Heart left ventricle (tissue), 16 donors: ENCODE data around the gene DSCAM. TPM values are rescaled to one million over a fixed set of nuclear protein-coding genes. Genes with fewer than 3 reads are reported as not detected.

Source experiments
- ATAC-seq, 4 donors: fragments of 200-7000 bp; cut with Tn5 transposase; one replicate each; pipeline ENCODE4 v1.9.1; 2020 to 2022; ENCODE audit warnings: moderate library complexity in 4 of 4, mild to moderate bottlenecking in 3 of 4, moderate number of reproducible peaks in 1 of 4
- DNase-seq, 5 donors: peaks; one replicate each; pipeline ENCODE4 v3.0.0-alpha.2; 2020
- H3K27ac ChIP-seq, 12 donors: fragments of 200-600 bp; sonication (generic) in 4 of 12; one replicate each; pipeline versions ENCODE4 v1.5.0 to v1.8.0; 2016 to 2022; ENCODE audit warnings: mild to moderate bottlenecking in 2 of 12
- H3K27me3 ChIP-seq, 9 donors: fragments of 200-600 bp; sonication (generic) in 2 of 9; one replicate each; pipeline versions ENCODE4 v1.5.1 to v1.8.0; 2016 to 2022; ENCODE audit warnings: mild to moderate bottlenecking in 3 of 9
- H3K36me3 ChIP-seq, 9 donors: fragments of 200-600 bp; sonication (generic) in 2 of 9; one replicate each; pipeline versions ENCODE4 v1.5.0 to v1.8.0; 2018 to 2022; ENCODE audit warnings: mild to moderate bottlenecking in 2 of 9
- H3K4me1 ChIP-seq, 12 donors: fragments of 200-600 bp; sonication (generic) in 4 of 12; one replicate each; pipeline versions ENCODE4 v1.5.0 to v1.8.0; 2016 to 2022; ENCODE audit warnings: mild to moderate bottlenecking in 3 of 12
- H3K4me3 ChIP-seq, 12 donors: fragments of 200-600 bp; sonication (generic) in 4 of 12; one replicate each; pipeline versions ENCODE4 v1.5.0 to v1.8.0; 2017 to 2022; ENCODE audit warnings: mild to moderate bottlenecking in 9 of 12, moderate library complexity in 4 of 12
- H3K9me3 ChIP-seq, 12 donors: fragments of 200-600 bp; sonication (generic) in 4 of 12; one replicate each; pipeline versions ENCODE4 v1.5.0 to v1.8.0; 2016 to 2022; ENCODE audit warnings: mild to moderate bottlenecking in 1 of 12
- POLR2A ChIP-seq, 2 donors: fragments of 450-650 bp; IDR thresholded peaks; one replicate each; pipeline ENCODE4 v1.6.1; 2017; ENCODE audit warnings: antibody characterized with exemption in 2 of 2, mild to moderate bottlenecking in 2 of 2, moderate library complexity in 2 of 2
- WGBS, 4 donors: extraction: QIAGEN DNeasy Blood & Tissue Kit in 2 of 4; methylation state at CpG; one replicate each; pipeline versions ENCODE4 v1.1.5 to v1.1.7; 2013 to 2018; 5-methylcytosine and 5-hydroxymethylcytosine counted together
- intact Hi-C, 10 donors: fragments of 100-400 bp; cut with DNase I; formaldehyde crosslinking; loops; one replicate each; pipeline versions ENCODE4 v1.11.1 to v1.14.2; 2022
- polyA plus RNA-seq, 2 donors: library from polyadenylated mRNA; stranded (reverse); fragments of 200-250 nt; gene quantifications; one replicate each; pipeline ENCODE4 v1.2.3, GENCODE V29; 2013
- total RNA-seq, 9 donors: library from RNA; depleted of rRNA in 2 of 9; stranded (reverse); fragments of >200 nt in 2 of 9; fragmentation: NEBNext Ultra II Directional in 3 of 9; extraction: Animal tissue kit (Norgen Biotek cat#: 25700) in 3 of 9; gene quantifications; one replicate each; pipeline versions ENCODE4 v1.1.0 to v1.2.4, GENCODE V29; 2016 to 2023
- TF ChIP-seq, protein P1 (sequence below), 12 donors: fragments of 200-600 bp; sonication (generic) in 4 of 12; IDR thresholded peaks; one replicate each; pipeline versions ENCODE4 v1.5.0 to v1.8.0; 2018 to 2022; ENCODE audit warnings: antibody characterized with exemption in 12 of 12, mild to moderate bottlenecking in 5 of 12
- donor health status: ischemic (EF 13 %, LVEDD 7.1; RV severe dilation, severe dysfunction).
- donor health status: healthy with polysubstance abuse.
- donor health status: DM: no; HTN: yes; CAD: no.
- donor health status: DM: no; HTN: no; CAD: no.
- donor health status: ischemic (EF 25% LVEDD 6.9; RV normal size, moderate dysfunction).
- donor health status: ischemic (EF 25% LVEDD 5.7; RV mildly dilated, moderate dysfunction).
- donor health status: healthy.
- donor health status: DM: yes; HTN: yes; CAD: no.
- donor health status: ischemic (EF 35%, LVEDD 5.7; RV mildly dilated, moderate dysfunction).
- donor health status: nonischemic (EF 11% LVEDD 7.7; RV severe dilation, severe dysfunction).
- donor health status: DM: yes; HTN: yes; CAD: no.
- donor health status: PGD.
- donor health status: ischemic (EF 29% LVEDD 5.4; RV normal size, mild dysfunction).
- donor health status: nonischemic (EF 23%, LVEDD 6.1; RV moderate dilation, normal function).

Gene DSCAM
- total and polyA plus RNA-seq, 11 donors = 0.03 TPM; not detected in 10

DNA sequence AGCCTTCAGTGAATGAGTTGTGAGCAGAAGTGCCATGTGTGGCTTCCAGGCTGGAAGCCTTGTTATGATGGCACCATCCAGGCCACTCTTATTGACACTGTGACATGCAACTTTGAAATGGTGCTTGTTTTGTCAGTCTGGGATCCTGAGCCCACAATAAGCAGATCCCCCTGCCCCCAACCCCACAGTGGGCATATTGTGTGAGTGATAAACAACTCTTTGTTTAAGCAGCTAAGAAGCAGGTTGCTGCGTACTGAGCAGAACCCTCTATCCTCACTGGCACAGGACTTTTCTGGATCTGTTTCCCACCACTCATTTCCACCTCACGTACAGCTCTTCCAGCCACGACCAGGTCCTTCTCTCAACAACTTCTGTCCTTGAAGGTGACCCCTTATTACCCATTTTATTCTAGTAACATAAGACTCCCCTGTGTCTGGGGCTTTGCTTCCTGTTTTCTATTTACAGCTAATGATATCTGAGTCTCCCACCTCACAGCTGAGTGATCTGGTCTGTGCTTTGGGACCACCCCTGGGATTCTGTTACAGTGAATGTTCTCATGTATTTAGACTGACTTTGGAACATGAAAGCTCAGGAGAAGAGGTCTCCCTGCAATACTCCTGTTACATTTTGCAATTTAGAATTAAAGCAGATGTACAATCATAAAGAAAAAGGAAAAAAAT is 604.2 kb downstream of the DSCAM start:
- WGBS, 4 donors = 59 to 73% (median 69%) methylated on average over 3 of the region's 3 CpGs
- DNase-seq = no peak
- H3K36me3 ChIP-seq = no peaks in the 10 kb centered on the region
- H3K27me3 ChIP-seq = no peaks in the 10 kb centered on the region
- intact Hi-C loops = no loop called here
- H3K4me1 ChIP-seq = no peaks in the 10 kb centered on the region
- no peak overlapping the region for H3K4me3 ChIP-seq
- H3K27ac ChIP-seq = no peak overlapping the region
- ATAC-seq = no peak
- TF ChIP-seq POLR2A (IDR thresholded peaks at IDR 0.05) = no peak
- TF ChIP-seq, protein P1, sequence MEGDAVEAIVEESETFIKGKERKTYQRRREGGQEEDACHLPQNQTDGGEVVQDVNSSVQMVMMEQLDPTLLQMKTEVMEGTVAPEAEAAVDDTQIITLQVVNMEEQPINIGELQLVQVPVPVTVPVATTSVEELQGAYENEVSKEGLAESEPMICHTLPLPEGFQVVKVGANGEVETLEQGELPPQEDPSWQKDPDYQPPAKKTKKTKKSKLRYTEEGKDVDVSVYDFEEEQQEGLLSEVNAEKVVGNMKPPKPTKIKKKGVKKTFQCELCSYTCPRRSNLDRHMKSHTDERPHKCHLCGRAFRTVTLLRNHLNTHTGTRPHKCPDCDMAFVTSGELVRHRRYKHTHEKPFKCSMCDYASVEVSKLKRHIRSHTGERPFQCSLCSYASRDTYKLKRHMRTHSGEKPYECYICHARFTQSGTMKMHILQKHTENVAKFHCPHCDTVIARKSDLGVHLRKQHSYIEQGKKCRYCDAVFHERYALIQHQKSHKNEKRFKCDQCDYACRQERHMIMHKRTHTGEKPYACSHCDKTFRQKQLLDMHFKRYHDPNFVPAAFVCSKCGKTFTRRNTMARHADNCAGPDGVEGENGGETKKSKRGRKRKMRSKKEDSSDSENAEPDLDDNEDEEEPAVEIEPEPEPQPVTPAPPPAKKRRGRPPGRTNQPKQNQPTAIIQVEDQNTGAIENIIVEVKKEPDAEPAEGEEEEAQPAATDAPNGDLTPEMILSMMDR (IDR thresholded peaks at IDR 0.05) = no peak
- peaks cover 0 to 6% (median 0%) of the 10 kb centered on the region in 12 donors for H3K9me3 ChIP-seq

DNA sequence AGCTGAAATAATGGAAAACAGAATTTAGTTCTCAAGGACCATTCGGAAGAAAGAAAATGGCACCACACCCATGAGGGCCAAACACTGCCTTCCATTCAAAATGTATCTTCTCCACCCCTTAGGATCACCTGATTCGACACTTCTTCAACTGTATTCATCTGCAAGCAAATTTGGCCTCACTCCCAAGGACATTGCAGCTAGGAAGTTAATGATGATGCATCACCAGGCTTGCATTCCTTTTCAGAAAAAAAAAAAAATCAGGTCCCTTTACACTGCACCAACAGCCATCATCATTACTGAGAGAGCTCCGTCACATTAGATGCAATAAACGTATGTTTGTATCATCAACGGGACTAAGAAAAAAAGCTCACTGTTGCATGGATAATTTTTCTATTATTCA is 611.4 kb downstream of the DSCAM start:
- no peak overlapping the region for H3K27ac ChIP-seq
- no peaks in the 10 kb centered on the region for H3K4me1 ChIP-seq
- H3K36me3 ChIP-seq = no peaks in the 10 kb centered on the region
- 71 to 87% (median 77%) methylated on average over 5 of the region's 5 CpGs for WGBS, 4 donors
- H3K27me3 ChIP-seq = no peaks in the 10 kb centered on the region
- intact Hi-C loops = no loop called here
- H3K4me3 ChIP-seq = no peak overlapping the region
- no peak for DNase-seq
- H3K9me3 ChIP-seq = no peaks in the 10 kb centered on the region
- ATAC-seq = no peak
- TF ChIP-seq POLR2A (IDR thresholded peaks at IDR 0.05) = no peak
- TF ChIP-seq, protein P1 (IDR thresholded peaks at IDR 0.05) = no peak

DNA sequence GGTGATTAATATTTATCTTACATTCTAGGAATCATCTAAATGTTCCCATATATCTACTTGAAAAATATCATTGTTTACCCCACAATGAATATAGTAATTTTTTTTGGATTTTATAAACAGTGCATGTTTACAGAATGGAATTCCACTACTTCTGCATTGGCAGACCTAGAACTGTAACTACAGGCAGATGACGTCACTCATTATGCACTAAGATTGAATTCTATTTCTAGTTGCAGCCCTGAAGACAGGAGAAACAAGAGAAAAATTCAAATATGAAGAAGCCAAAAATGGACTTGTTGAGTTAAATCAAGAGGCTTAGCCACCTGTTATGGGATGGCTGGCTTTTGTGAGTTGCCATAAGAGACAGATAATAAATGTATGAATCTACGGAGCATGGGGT is 615.0 kb downstream of the DSCAM start:
- Histone ChIP-seq H3K36me3 (no peaks in the 10 kb centered on the region), H3K9me3 (no peaks in the 10 kb centered on the region), H3K4me3 (no peak overlapping the region), H3K27me3 (no peaks in the 10 kb centered on the region), H3K4me1 (no peaks in the 10 kb centered on the region), H3K27ac (no peak overlapping the region)
- WGBS, 4 donors = 86 to 88% (median 87%) methylated on average over 2 of the region's 2 CpGs
- ATAC-seq (no peak), DNase-seq (no peak)
- TF ChIP-seq POLR2A (IDR thresholded peaks at IDR 0.05) = no peak
- TF ChIP-seq, protein P1 (IDR thresholded peaks at IDR 0.05) = no peak
- intact Hi-C loops = no loop called here

DNA sequence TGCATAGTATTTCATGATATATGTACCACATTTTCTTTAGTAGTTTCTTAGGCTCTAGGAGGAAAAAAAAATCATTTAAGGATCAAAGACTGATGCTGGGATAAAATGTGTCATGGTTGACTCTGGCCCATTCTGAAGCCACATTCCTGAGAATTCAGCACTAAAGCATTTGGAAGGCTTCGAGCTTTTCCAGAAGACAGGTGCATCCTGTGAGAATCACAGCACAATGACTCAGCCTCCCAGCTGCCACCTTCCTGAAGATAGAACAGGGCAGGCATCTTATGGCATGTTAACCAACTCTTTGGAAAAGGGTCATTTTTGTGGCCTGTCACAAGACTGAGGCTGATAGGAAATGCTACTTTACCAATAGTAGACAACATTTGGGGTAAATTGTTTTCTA is 619.9 kb downstream of the DSCAM start:
- Histone ChIP-seq H3K36me3 (no peaks in the 10 kb centered on the region), H3K4me1 (no peaks in the 10 kb centered on the region), H3K9me3 (no peaks in the 10 kb centered on the region), H3K27ac (no peak overlapping the region), H3K4me3 (no peak overlapping the region), H3K27me3 (no peaks in the 10 kb centered on the region)
- intact Hi-C loops = no loop called here
- WGBS, 4 donors = 59 to 77% (median 72%) methylated on average over 1 of the region's 1 CpG
- ATAC-seq (no peak), DNase-seq (no peak)
- no peak for TF ChIP-seq POLR2A (IDR thresholded peaks at IDR 0.05)
- TF ChIP-seq, protein P1 (IDR thresholded peaks at IDR 0.05) = no peak
